Measurements from ENCODE around the gene IFT57.
"Not testable (repeated sequence)": the region's sequence is repeated elsewhere in the genome, so short reads cannot be mapped to it uniquely, and the experiment has no call there.

IFT57 gene, protein sequence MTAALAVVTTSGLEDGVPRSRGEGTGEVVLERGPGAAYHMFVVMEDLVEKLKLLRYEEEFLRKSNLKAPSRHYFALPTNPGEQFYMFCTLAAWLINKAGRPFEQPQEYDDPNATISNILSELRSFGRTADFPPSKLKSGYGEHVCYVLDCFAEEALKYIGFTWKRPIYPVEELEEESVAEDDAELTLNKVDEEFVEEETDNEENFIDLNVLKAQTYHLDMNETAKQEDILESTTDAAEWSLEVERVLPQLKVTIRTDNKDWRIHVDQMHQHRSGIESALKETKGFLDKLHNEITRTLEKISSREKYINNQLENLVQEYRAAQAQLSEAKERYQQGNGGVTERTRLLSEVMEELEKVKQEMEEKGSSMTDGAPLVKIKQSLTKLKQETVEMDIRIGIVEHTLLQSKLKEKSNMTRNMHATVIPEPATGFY

DNA sequence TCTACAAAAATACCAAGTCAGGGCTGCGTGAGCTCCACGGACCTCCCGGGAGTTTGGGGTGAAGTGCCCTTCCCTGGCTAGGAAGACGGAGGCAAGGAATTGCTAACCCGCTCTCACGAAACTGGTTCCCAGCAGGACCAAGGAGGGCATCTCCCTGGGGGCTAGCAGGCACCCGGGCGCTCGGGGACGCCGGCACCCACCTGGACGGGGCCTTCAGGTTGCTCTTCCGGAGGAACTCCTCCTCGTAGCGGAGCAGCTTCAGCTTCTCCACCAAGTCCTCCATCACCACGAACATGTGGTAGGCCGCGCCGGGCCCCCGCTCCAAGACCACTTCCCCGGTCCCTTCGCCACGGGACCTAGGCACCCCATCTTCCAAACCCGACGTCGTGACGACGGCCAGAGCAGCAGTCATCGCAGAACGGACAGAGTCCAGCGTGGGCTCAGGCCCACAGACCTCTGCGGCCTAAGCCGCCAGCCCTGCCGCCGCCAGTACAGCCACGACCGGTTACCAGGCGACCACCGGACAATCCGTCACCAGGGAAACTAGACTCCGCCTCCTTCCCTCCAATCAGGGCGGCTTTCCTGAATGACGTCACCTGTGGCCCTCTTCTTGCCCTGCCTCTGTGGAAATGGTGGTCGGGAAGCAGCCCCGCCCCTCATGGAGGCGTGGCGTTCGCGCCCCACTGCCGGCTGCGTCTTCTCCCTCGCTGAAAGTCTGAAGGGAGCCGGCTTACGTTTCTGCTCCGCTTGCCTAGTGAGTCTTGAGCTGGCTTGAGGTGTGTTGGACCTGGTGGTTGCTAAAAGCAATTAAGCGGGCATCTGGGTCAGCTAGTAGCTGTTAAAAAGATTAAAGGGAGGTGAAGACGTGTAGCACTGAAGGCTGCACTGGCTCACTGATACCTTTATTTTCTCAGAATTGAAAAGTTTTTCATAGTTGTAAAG, at the start of gene IFT57:
Gene IFT57 (minus strand): TSS at position 514 of the 942 bp plus-strand sequence. CDS start 102 bp downstream, at position 412.
- DNase-seq, result peak; percentile 90

- no peak for DNase-seq
Observed at GRCh38 chr3:108271626-108272025, 49.4 kb upstream of the IFT57 start.

GRCh38 chr3:108268235-108268634, 46.0 kb upstream of the IFT57 start:
- DNase-seq, result not testable (repeated sequence)

DNA sequence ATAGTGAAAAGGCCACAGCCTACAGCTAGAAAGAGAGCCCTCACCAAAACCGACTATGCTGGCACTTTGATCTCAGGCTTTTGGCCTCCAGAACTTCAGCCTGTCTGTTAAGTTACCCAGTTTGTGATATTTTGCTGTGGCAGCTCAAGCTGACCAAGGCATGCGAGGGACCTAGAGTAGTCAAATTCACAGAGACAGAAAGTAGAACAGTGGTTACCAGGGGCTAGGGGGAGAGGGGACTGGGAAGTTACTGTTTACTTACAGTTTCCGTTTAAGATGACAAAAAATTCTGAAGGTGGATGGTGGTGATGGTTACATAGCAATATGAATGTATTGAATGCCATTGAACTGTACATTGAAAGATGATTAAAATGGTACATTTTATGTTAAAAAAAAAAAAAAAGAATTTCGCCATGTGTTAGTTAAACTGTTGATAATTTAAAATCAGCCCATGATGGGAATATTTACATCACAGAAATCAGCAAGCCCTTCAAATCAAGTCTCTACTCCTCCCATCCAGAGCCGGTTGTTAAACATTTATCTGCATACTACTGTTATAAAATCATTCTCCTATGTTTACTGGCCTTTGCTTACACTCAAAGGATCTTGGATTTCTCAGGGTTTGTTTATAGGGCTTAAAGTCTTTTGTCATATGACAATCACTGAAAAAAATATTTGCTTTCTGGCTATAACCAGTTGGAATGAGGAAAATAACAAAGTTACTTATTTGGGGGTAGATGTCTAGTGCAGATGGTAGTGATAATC, 42.5 kb upstream of the IFT57 start:
- not testable (repeated sequence) for DNase-seq

DNA sequence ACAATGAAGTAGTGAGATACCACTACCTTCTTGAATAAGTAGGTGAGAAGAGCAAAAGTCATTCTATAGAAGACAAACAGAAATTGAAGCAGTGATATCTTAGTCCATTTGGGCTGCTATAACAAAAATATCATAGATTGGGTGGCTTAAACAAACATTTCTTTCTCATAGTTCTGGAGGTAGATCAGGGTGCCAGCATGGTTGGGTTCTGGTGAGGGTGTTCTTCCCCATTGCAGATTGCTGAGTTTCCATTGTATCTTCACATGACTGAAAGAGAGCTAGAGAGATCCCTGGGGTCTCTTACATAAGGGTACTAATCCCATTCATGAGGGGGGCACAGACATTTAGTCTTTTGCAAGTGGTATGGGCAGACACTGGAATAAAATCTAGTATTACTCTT, 32.9 kb upstream of the IFT57 start:
- DNase-seq, result no peak

DNA sequence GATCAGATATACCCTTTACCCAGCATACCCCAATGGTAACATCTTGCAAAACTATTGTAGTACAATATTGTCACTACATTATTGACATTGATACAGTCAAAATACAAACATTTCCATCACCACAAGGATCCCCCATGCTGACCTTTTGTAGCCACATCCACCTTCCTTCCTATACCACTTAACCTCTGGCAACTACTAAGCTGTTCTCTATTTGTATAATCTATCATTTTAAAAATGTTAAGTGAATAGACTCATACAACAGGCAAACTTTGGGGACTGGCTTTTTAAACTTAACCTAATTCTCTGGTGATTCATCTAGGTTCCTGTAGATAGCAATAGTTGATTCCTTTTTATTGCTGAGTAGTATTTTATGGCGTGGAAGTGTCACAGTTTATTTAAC, 29.6 kb upstream of the IFT57 start:
- no peak for DNase-seq

DNA sequence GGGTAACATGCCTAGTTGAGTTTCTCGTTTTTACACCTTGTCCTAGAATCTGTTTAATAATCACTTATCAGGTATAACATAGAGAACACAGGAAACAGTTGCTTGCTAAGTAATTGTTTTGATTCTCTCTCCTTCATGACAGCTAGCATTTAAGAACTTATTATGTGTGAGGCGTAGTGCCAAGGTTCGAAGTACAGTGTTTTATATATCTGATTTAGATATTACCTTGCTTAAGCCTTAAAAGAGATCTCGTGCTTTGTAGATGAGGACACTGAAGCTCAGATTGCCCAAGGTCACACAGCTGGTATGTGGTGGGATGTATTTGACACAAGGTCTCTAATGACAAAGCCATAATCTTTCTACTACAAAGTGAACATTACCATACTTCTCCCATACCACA, 29.0 kb upstream of the IFT57 start:
- no peak for DNase-seq

DNA sequence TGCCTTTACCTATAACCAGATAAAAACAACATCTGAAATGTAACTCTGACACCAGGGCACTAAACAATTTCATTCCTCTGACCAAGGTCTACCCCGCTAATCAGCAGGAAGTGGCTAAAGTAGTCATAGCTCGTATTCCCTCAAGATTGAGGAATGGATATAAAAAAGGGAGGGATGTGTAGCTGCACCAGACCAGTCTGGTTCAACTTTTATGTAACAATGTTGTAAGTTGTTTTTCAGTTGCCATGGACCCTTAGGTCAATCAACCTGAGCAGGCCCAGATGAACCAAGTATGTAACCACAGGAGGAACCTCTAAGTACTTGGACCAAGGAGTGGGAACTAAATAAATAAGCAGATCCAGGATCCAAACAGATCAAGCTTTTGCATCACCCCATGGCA, 28.4 kb upstream of the IFT57 start:
- no peak for DNase-seq

- no peak for DNase-seq
Observed at GRCh38 chr3:108243243-108243642, 21.0 kb upstream of the IFT57 start.

DNA sequence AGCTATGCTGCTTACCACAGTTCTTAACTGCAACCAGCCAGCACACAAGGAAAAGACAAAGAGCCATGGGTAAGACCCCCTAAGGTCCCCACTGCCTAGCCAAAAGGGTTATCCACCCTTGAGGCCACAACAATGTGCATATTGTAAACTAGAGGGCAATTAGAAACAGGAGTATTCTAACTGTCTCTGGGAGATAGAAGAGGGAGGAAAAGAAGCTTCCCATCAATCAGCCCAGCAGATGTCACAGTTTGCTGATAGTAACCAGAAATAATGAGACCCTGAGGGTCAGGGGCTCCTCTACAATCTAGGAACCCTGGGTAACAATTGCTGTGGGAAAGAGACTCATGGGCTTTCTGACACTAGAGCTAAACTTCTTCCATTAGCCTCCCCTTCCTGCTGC, 20.6 kb upstream of the IFT57 start:
- no peak for DNase-seq

DNA sequence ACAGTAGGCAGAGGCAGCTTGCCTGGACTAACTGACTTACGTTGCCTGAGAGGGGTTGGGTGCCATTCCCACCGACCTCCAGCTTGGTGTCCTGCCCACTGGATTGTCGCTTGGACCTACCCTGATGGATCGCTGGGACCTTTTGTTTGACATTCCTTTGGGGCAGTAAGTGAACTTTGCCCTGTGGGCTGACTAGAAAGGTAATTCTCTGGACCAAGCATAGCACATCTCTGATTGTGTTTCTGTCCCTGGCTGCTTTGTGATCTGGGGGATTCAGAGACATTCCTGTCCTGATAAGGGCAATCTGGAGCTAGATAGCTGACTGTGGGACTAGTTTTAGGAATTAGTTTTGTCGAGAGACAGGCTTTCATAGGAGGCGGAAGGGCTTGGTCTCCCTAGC, 19.5 kb upstream of the IFT57 start:
- no peak for DNase-seq

- DNase-seq, result no peak
Observed at GRCh38 chr3:108241146-108241545, 18.9 kb upstream of the IFT57 start.

DNA sequence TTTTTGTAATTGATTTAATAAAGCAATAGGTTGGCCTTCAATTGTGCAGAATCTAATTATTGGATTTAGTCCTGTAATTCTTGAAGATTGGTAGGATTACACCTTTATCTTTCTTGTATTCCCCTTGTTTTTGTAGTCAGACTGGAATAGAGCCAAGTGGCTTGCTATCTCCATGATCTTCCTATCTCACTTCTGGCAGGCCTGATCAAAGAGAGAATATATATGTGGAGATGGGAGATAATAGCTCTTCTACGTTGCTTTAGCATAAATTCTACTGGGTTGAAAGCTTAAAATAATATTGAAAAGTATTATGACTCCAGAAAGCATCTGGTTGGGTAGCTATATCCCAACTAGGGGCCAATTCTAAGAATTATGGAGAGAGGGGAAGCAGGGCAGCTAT, 16.9 kb upstream of the IFT57 start:
- no peak for DNase-seq

DNA sequence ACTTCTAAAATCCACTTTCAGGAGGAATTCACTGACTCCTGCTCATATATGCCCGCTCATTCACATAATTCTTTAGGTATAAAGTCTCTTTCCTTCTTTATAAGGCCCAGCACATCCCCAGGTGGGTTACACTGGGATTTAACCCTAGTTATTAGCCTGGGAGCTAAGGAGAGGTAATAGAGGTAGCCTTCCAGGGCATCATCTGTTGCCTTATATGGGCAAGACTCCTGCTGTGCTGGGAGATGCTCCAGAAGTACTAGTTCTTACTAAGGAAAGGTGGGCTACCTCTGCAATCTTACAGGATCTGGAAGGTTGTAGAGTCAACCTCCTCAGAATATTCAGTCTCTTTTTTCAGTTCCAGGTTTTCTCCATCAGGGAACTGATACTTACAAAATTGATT, 13.1 kb upstream of the IFT57 start:
- no peak for DNase-seq

DNA sequence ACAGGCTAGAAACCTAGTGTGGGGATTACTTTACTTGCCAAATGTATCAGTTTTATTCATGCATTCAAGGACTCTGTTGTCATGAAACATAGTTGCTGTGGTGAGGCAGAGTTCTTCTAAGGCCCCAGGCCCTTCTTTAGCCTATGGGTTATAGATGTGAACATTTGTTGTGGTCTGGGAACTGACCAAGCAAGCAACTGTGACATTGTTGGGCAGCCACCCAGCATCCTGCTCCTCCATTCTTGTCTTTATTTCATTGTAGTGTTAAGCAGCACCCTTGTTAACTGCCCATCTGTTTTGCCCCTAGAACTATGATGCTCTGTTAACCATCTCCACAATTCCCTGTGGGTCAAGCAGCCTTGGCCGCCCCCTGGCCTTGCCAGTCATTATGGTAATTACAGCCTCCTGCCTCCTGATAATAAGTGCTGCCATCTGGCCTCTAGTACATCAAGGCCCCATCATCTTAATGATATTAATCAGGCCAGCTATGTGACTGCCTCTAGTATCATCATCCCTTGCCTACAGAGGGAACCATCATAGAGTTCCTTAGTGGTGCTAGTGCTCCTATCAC, 12.2 kb upstream of the IFT57 start:
- no peak for DNase-seq

- DNase-seq, result no peak
Observed at GRCh38 chr3:108228286-108228685, 6.1 kb upstream of the IFT57 start.

DNA sequence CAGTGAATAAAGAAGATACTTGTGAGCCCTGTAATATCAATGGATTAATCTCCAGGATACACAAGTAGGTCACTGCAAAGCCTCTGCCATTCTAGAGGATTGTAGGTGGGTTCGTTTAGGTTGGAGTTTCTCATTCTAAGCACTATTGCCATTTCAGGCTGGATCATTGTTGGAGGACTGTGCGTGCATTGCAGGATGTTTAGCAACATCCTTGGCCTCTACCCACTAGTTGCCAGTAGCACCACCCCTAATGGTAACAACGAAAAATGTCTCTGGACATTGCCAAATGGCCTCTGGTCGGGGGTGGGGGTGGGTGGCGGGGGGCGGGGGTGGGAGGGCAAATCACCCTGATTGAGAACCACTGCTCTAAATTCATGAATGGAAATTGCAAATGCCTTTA, 4.9 kb upstream of the IFT57 start:
- DNase-seq, result no peak

DNA sequence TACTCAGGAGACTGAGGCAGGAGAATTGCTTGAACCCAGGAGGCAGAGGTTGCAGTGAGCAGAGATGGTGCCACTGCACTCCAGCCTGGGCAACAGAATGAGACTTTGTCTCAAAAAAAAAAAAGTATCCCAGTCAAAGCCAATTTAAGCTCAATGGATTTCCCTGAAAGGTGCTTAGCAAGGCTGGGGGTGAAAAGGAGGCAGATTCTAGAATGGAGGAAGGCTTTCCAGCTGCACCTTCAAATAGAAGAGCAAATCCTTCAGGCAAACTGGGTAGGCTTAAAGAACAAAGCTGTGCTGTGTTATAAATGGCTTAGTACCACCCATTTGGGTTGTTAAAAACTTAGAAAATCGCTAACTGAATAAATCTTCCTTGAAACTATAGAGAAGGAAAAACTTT, 3.0 kb upstream of the IFT57 start:
- no peak for DNase-seq

GRCh38 chr3:108223928-108224327, 1.7 kb upstream of the IFT57 start:
- DNase-seq, result no peak

DNA sequence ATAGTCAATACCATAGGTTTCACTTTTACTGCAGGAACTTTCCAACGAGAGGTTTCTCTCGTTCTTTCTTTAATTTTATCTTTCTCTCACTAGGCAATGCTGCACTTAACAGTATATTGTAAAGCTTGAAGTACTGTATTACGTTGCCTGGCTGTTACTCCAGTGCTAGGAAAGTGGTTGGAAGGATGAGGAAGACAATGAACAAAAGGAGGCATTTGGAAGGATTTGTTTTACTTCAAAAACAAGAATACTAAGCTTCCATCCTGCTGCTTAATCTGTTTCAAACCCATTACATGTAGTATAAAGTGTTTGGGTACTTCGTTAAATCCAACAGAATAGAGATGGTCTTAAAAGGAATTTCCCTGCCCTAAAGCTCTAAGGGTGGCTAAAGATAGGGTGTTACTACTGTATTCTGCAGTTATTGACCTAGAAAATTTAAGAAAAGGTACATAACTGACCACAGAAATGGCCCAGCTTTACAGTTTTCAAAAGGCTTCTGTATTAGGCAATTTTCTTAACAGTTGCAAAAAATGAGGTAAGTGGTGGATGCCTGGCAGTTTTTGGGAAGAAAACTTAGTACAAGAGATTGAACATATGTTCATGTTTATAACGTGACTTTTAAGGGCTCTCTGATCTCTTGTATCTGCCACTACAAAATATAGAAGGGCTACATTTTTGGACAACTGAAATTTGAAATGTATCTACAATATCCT, 785 bp upstream of the IFT57 start:
- no peak for DNase-seq

DNA sequence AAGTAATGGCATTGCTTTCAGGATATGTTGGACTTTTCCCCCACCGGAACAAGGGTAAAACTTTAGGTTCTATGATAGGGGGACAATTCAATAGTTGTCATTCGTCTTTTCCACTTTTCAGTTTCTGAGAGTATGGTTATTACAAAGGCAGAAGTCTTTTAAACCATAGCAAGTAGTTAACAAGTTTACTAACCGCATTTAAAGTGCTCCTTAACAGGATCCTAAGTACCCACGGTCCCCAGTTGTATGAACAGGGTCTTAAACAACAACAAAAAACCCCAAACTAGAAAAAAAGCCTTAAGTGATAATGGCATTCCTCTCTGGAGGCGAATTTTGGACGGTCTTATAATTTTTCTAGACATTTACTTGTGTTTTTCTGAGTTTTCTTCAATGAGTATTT, 831 bp downstream of the IFT57 start:
- no peak for DNase-seq

- no peak for DNase-seq
Observed at GRCh38 chr3:108219336-108219735, 2.9 kb downstream of the IFT57 start.
